Measurements from ENCODE around the gene ELP2.
"Not testable (repeated sequence)": the region's sequence is repeated elsewhere in the genome, so short reads cannot be mapped to it uniquely, and the experiment has no call there.

Gene ELP2

GRCh38 chr18:36152781-36153180 is 23.1 kb downstream of the ELP2 start:
- no peak overlapping the region for H3K9ac ChIP-seq (ENCODE audit: low read length in 5 of 5)
- H3K27ac ChIP-seq (ENCODE audit: low read depth, low read length), result no peak overlapping the region
- H3K4me1 ChIP-seq (ENCODE audit: control insufficient read depth in 5 of 5, insufficient read depth in 5 of 5, low read length in 5 of 5), result no peaks in the 10 kb centered on the region
- no peaks in the 10 kb centered on the region for H3K27me3 ChIP-seq (ENCODE audit: control insufficient read depth in 5 of 5, insufficient read depth in 4 of 5, low read length in 5 of 5)
- H3K4me3 ChIP-seq (ENCODE audit: low read depth in 1 of 5, low read length in 5 of 5), result no peak overlapping the region
- H3K36me3 ChIP-seq (ENCODE audit: control insufficient read depth in 5 of 5, insufficient read depth in 5 of 5, low read length in 5 of 5), result peaks cover 56 to 90% (median 79%) of the 10 kb centered on the region in 5 donors
- no peaks in the 10 kb centered on the region for H3K9me3 ChIP-seq (ENCODE audit: control insufficient read depth in 5 of 5, low read length in 5 of 5)

DNA sequence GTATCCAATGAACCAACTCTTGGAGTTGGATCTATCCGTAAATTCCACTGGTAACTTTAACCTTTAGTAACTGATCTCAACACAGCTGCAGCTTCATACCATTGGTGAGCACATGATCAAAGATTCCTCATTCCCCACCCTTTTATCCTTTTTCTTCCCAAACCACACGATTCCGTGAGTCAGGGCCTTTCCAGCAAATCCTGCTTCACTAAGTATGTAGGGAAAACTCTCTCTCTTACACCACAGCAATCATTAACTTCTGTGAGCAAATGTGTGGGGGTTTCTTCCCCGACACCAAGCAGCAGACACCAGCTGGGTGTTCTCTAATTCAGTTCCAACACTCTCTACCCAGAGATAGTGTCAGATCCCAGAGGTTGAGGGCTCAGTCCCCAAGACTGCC is 23.5 kb downstream of the ELP2 start:
- H3K27me3 ChIP-seq (ENCODE audit: control insufficient read depth in 5 of 5, insufficient read depth in 4 of 5, low read length in 5 of 5), result no peaks in the 10 kb centered on the region
- no peak overlapping the region for H3K9ac ChIP-seq (ENCODE audit: low read length in 5 of 5)
- no peak overlapping the region for H3K4me3 ChIP-seq (ENCODE audit: low read depth in 1 of 5, low read length in 5 of 5)
- no peaks in the 10 kb centered on the region for H3K4me1 ChIP-seq (ENCODE audit: control insufficient read depth in 5 of 5, insufficient read depth in 5 of 5, low read length in 5 of 5)
- peaks cover 59 to 91% (median 77%) of the 10 kb centered on the region in 5 donors for H3K36me3 ChIP-seq (ENCODE audit: control insufficient read depth in 5 of 5, insufficient read depth in 5 of 5, low read length in 5 of 5)
- no peak overlapping the region for H3K27ac ChIP-seq (ENCODE audit: low read depth, low read length)
- H3K9me3 ChIP-seq (ENCODE audit: control insufficient read depth in 5 of 5, low read length in 5 of 5), result no peaks in the 10 kb centered on the region

- H3K27ac ChIP-seq (ENCODE audit: low read depth, low read length), result no peak overlapping the region
- no peak overlapping the region for H3K9ac ChIP-seq (ENCODE audit: low read length in 5 of 5)
- no peaks in the 10 kb centered on the region for H3K27me3 ChIP-seq (ENCODE audit: control insufficient read depth in 5 of 5, insufficient read depth in 4 of 5, low read length in 5 of 5)
- no peak overlapping the region for H3K4me3 ChIP-seq (ENCODE audit: low read depth in 1 of 5, low read length in 5 of 5)
- peaks cover 64 to 91% (median 77%) of the 10 kb centered on the region in 5 donors for H3K36me3 ChIP-seq (ENCODE audit: control insufficient read depth in 5 of 5, insufficient read depth in 5 of 5, low read length in 5 of 5)
- no peaks in the 10 kb centered on the region for H3K9me3 ChIP-seq (ENCODE audit: control insufficient read depth in 5 of 5, low read length in 5 of 5)
- H3K4me1 ChIP-seq (ENCODE audit: control insufficient read depth in 5 of 5, insufficient read depth in 5 of 5, low read length in 5 of 5), result no peaks in the 10 kb centered on the region
These were observed 24.1 kb downstream of the ELP2 start for GRCh38 chr18:36153771-36154170.

DNA sequence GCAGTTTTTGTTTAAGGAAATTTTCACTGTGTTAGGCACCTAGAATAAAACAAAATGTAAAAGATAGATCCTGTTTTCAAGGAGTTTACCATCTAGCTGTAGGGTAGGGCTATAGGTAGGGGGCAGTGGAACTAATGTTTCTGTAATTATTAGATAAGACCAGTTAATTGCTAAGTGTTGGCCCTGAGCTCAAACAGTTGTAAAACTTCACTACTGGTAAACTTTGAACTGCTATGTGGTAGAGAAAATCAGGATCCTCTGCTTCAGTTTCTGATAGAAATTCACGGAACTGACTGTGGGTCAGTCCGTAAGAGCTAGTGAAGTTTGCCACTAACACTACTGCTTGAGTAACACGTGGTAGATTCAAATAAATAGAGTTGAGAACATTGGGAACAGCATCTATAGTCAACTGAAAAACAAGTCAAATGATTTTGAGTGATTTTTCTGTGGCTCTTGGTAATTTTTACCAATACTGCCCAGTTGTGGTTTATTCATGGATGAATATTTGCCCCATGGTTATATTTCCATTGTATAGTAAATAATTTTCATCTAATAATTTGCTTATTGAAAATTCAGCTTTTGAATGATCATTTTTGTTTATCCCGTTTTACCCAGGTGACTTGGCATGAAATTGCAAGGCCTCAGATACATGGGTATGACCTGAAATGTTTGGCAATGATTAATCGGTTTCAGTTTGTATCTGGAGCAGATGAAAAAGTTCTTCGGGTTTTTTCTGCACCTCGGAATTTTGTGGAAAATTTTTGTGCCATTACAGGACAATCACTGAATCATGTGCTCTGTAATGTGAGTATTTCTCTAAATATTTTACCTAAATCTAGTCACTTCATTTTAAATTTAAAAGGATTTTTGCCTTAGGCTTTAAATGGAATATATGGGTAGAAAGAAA is 26.4 kb downstream of the ELP2 start:
- Histone ChIP-seq H3K4me1 (ENCODE audit: control insufficient read depth in 5 of 5, insufficient read depth in 5 of 5, low read length in 5 of 5) (no peaks in the 10 kb centered on the region), H3K27ac (ENCODE audit: low read depth, low read length) (no peak overlapping the region), H3K9ac (ENCODE audit: low read length in 5 of 5) (no peak overlapping the region), H3K27me3 (ENCODE audit: control insufficient read depth in 5 of 5, insufficient read depth in 4 of 5, low read length in 5 of 5) (no peaks in the 10 kb centered on the region), H3K4me3 (ENCODE audit: low read depth in 1 of 5, low read length in 5 of 5) (no peak overlapping the region), H3K9me3 (ENCODE audit: control insufficient read depth in 5 of 5, low read length in 5 of 5) (no peaks in the 10 kb centered on the region), H3K36me3 (ENCODE audit: control insufficient read depth in 5 of 5, insufficient read depth in 5 of 5, low read length in 5 of 5) (peaks cover 62 to 87% (median 77%) of the 10 kb centered on the region in 5 donors)

DNA sequence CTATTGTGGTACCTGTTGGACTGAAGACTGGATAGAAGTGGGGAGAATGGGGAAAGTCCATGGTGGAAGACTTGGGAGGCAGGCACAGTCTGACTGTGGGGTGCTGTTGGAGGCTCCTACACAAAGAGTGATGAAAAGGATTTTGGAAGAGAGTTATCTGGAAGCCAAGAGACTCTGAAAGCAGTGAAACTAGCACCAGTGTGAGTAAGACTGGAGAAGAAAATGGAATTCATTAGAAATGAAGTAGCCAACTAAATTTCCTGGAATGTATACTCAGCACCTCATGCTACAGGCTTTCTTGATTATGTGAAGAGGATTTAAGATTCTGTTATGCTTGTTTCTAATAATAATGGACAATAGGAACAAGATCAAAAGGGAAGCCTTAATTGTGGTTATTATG is 27.7 kb downstream of the ELP2 start:
- H3K36me3 ChIP-seq (ENCODE audit: control insufficient read depth in 5 of 5, insufficient read depth in 5 of 5, low read length in 5 of 5), result peaks cover 62 to 87% (median 77%) of the 10 kb centered on the region in 5 donors

DNA sequence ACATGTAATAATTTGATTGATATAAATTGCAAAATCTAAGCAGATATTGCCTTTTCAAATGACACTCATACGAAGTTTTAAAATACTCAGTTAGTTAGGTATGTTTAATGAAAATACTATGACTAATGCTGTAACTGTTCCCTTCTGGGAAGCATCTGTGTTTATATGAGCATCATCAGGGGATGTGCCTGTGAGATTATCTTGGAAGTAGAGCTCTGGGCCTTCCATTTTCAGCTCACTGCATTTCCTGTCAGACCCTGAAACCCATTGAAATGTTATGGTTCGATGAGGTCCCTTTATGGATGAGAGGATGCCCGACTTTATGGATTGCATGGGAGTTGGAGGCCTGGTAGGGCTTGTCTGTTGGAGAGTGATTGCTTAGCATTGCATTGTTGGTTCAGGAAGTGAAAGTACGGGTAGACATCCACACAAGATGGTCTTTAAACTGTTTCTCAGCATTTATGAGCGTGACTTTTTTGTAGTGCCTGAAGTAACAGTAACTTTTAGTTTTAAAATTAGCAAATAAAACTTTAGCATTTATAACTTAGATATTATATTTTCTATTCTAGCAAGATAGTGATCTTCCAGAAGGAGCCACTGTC is 28.7 kb downstream of the ELP2 start:
- H3K9ac ChIP-seq (ENCODE audit: low read length in 5 of 5), result no peak overlapping the region
- no peaks in the 10 kb centered on the region for H3K4me1 ChIP-seq (ENCODE audit: control insufficient read depth in 5 of 5, insufficient read depth in 5 of 5, low read length in 5 of 5)
- peaks cover 64 to 84% (median 73%) of the 10 kb centered on the region in 5 donors for H3K36me3 ChIP-seq (ENCODE audit: control insufficient read depth in 5 of 5, insufficient read depth in 5 of 5, low read length in 5 of 5)
- H3K27ac ChIP-seq (ENCODE audit: low read depth, low read length), result no peak overlapping the region
- no peaks in the 10 kb centered on the region for H3K27me3 ChIP-seq (ENCODE audit: control insufficient read depth in 5 of 5, insufficient read depth in 4 of 5, low read length in 5 of 5)
- H3K4me3 ChIP-seq (ENCODE audit: low read depth in 1 of 5, low read length in 5 of 5), result no peak overlapping the region
- H3K9me3 ChIP-seq (ENCODE audit: control insufficient read depth in 5 of 5, low read length in 5 of 5), result no peaks in the 10 kb centered on the region

More for the DNA sequence above, 27.7 kb downstream of the ELP2 start:
- no peak overlapping the region for H3K27ac ChIP-seq (ENCODE audit: low read depth, low read length)
- H3K4me3 ChIP-seq (ENCODE audit: low read depth in 1 of 5, low read length in 5 of 5), result no peak overlapping the region
- no peaks in the 10 kb centered on the region for H3K4me1 ChIP-seq (ENCODE audit: control insufficient read depth in 5 of 5, insufficient read depth in 5 of 5, low read length in 5 of 5)
- no peaks in the 10 kb centered on the region for H3K27me3 ChIP-seq (ENCODE audit: control insufficient read depth in 5 of 5, insufficient read depth in 4 of 5, low read length in 5 of 5)
- no peaks in the 10 kb centered on the region for H3K9me3 ChIP-seq (ENCODE audit: control insufficient read depth in 5 of 5, low read length in 5 of 5)
- no peak overlapping the region for H3K9ac ChIP-seq (ENCODE audit: low read length in 5 of 5)

GRCh38 chr18:36160959-36161371 is 31.3 kb downstream of the ELP2 start:
- Histone ChIP-seq H3K9ac (ENCODE audit: low read length in 5 of 5) (no peak overlapping the region), H3K27ac (ENCODE audit: low read depth, low read length) (no peak overlapping the region), H3K36me3 (ENCODE audit: control insufficient read depth in 5 of 5, insufficient read depth in 5 of 5, low read length in 5 of 5) (peaks cover 64 to 89% (median 76%) of the 10 kb centered on the region in 5 donors), H3K27me3 (ENCODE audit: control insufficient read depth in 5 of 5, insufficient read depth in 4 of 5, low read length in 5 of 5) (no peaks in the 10 kb centered on the region), H3K9me3 (ENCODE audit: control insufficient read depth in 5 of 5, low read length in 5 of 5) (no peaks in the 10 kb centered on the region), H3K4me1 (ENCODE audit: control insufficient read depth in 5 of 5, insufficient read depth in 5 of 5, low read length in 5 of 5) (no peaks in the 10 kb centered on the region), H3K4me3 (ENCODE audit: low read depth in 1 of 5, low read length in 5 of 5) (no peak overlapping the region)

GRCh38 chr18:36162981-36163380 is 33.3 kb downstream of the ELP2 start:
- H3K36me3 ChIP-seq (ENCODE audit: control insufficient read depth in 5 of 5, insufficient read depth in 5 of 5, low read length in 5 of 5), result peaks cover 48 to 83% (median 69%) of the 10 kb centered on the region in 5 donors
- H3K27ac ChIP-seq (ENCODE audit: low read depth, low read length), result no peak overlapping the region
- no peaks in the 10 kb centered on the region for H3K9me3 ChIP-seq (ENCODE audit: control insufficient read depth in 5 of 5, low read length in 5 of 5)
- no peaks in the 10 kb centered on the region for H3K4me1 ChIP-seq (ENCODE audit: control insufficient read depth in 5 of 5, insufficient read depth in 5 of 5, low read length in 5 of 5)
- H3K4me3 ChIP-seq (ENCODE audit: low read depth in 1 of 5, low read length in 5 of 5), result no peak overlapping the region
- H3K9ac ChIP-seq (ENCODE audit: low read length in 5 of 5), result no peak overlapping the region
- H3K27me3 ChIP-seq (ENCODE audit: control insufficient read depth in 5 of 5, insufficient read depth in 4 of 5, low read length in 5 of 5), result no peaks in the 10 kb centered on the region

- no peaks in the 10 kb centered on the region for H3K4me1 ChIP-seq (ENCODE audit: control insufficient read depth in 5 of 5, insufficient read depth in 5 of 5, low read length in 5 of 5)
- H3K4me3 ChIP-seq (ENCODE audit: low read depth in 1 of 5, low read length in 5 of 5), result no peak overlapping the region
- H3K27ac ChIP-seq (ENCODE audit: low read depth, low read length), result no peak overlapping the region
- H3K9ac ChIP-seq (ENCODE audit: low read length in 5 of 5), result no peak overlapping the region
- H3K36me3 ChIP-seq (ENCODE audit: control insufficient read depth in 5 of 5, insufficient read depth in 5 of 5, low read length in 5 of 5), result peaks cover 40 to 84% (median 67%) of the 10 kb centered on the region in 5 donors
- H3K9me3 ChIP-seq (ENCODE audit: control insufficient read depth in 5 of 5, low read length in 5 of 5), result no peaks in the 10 kb centered on the region
- H3K27me3 ChIP-seq (ENCODE audit: control insufficient read depth in 5 of 5, insufficient read depth in 4 of 5, low read length in 5 of 5), result no peaks in the 10 kb centered on the region
These were observed 38.1 kb downstream of the ELP2 start for GRCh38 chr18:36167692-36168218.

DNA sequence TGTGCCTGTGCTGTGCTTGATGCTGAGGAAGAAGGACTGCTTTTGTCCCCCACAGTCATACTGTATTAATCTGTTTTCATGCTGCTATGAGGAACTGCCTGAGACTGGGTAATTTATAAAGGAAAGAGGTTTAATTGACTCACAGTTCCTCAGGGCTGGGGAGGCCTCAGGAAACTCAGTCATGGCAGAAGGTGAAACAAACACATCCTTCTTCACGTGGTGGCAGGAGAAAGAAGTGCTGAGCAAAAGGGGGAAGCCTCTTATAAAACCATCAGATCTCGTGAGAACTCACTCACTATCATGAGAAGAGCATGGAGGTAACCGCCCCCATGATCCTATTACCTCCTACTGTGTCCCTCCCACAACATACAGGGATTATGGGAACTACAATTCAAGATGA is 38.6 kb downstream of the ELP2 start:
- H3K36me3 ChIP-seq (ENCODE audit: control insufficient read depth in 5 of 5, insufficient read depth in 5 of 5, low read length in 5 of 5), result peaks cover 41 to 82% (median 66%) of the 10 kb centered on the region in 5 donors
- not testable (repeated sequence) for H3K27ac ChIP-seq (ENCODE audit: low read depth, low read length)

More for the DNA sequence above, 38.6 kb downstream of the ELP2 start:
- H3K27me3 ChIP-seq (ENCODE audit: control insufficient read depth in 5 of 5, insufficient read depth in 4 of 5, low read length in 5 of 5); H3K9me3 ChIP-seq (ENCODE audit: control insufficient read depth in 5 of 5, low read length in 5 of 5); H3K9ac ChIP-seq (ENCODE audit: low read length in 5 of 5); H3K4me1 ChIP-seq (ENCODE audit: control insufficient read depth in 5 of 5, insufficient read depth in 5 of 5, low read length in 5 of 5); H3K4me3 ChIP-seq (ENCODE audit: low read depth in 1 of 5, low read length in 5 of 5): not testable (repeated sequence)

Data from subcutaneous abdominal adipose tissue (tissue), 5 donors.